Panc1 (cell line): ENCODE data around the gene STAG2.

Experiments
- POLR2AphosphoS5 ChIP-seq: IDR thresholded peaks from 2 replicates; pipeline ENCODE4 v1.6.1; 2012; ENCODE audit warnings: mild to moderate bottlenecking, low read depth, low read length, moderate library complexity
- SIN3A ChIP-seq: IDR thresholded peaks from 2 replicates; pipeline ENCODE4 v1.6.1; 2012; ENCODE audit warnings: low read depth, mild to moderate bottlenecking, low read length, moderate library complexity, borderline replicate concordance; ENCODE audit not compliant: insufficient read depth
- TF ChIP-seq, protein P1 (sequence below): fragments of 450-650 bp; IDR thresholded peaks from 2 replicates; pipeline ENCODE4 v1.5.1; 2017; ENCODE audit warnings: mild to moderate bottlenecking
- TF ChIP-seq, protein P2 (sequence below), 2 experiments: IDR thresholded peaks; 2 replicates each; pipeline ENCODE4 v1.6.1; 2011 to 2012; ENCODE audit warnings: low read depth in 2 of 2, control low read depth in 1 of 2, low read length in 1 of 2, mild to moderate bottlenecking in 1 of 2, moderate library complexity in 1 of 2; ENCODE audit not compliant: insufficient read depth in 1 of 2

DNA sequence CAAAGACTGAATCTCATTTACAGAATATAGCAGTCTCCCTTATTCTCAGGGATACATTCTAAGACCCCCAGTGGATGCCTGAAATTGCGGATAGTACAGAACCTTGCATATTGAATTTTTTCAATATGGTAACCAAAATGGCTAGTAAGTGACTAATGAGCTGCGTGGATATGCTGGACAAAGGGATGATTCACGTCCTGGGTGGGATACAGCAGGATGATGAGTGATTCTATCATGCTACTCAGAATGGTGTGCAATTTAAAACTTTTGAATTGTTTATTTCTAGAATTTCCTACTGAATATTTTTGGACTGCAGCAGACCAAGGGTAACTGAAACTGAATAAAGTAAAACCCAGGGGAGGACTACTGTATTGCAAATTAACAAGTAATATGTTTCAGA, 66.7 kb downstream of the STAG2 start:
- TF ChIP-seq, protein P1, sequence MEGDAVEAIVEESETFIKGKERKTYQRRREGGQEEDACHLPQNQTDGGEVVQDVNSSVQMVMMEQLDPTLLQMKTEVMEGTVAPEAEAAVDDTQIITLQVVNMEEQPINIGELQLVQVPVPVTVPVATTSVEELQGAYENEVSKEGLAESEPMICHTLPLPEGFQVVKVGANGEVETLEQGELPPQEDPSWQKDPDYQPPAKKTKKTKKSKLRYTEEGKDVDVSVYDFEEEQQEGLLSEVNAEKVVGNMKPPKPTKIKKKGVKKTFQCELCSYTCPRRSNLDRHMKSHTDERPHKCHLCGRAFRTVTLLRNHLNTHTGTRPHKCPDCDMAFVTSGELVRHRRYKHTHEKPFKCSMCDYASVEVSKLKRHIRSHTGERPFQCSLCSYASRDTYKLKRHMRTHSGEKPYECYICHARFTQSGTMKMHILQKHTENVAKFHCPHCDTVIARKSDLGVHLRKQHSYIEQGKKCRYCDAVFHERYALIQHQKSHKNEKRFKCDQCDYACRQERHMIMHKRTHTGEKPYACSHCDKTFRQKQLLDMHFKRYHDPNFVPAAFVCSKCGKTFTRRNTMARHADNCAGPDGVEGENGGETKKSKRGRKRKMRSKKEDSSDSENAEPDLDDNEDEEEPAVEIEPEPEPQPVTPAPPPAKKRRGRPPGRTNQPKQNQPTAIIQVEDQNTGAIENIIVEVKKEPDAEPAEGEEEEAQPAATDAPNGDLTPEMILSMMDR, result no peak
- no peak for TF ChIP-seq POLR2AphosphoS5
- no peak for TF ChIP-seq SIN3A
- TF ChIP-seq, protein P2, sequence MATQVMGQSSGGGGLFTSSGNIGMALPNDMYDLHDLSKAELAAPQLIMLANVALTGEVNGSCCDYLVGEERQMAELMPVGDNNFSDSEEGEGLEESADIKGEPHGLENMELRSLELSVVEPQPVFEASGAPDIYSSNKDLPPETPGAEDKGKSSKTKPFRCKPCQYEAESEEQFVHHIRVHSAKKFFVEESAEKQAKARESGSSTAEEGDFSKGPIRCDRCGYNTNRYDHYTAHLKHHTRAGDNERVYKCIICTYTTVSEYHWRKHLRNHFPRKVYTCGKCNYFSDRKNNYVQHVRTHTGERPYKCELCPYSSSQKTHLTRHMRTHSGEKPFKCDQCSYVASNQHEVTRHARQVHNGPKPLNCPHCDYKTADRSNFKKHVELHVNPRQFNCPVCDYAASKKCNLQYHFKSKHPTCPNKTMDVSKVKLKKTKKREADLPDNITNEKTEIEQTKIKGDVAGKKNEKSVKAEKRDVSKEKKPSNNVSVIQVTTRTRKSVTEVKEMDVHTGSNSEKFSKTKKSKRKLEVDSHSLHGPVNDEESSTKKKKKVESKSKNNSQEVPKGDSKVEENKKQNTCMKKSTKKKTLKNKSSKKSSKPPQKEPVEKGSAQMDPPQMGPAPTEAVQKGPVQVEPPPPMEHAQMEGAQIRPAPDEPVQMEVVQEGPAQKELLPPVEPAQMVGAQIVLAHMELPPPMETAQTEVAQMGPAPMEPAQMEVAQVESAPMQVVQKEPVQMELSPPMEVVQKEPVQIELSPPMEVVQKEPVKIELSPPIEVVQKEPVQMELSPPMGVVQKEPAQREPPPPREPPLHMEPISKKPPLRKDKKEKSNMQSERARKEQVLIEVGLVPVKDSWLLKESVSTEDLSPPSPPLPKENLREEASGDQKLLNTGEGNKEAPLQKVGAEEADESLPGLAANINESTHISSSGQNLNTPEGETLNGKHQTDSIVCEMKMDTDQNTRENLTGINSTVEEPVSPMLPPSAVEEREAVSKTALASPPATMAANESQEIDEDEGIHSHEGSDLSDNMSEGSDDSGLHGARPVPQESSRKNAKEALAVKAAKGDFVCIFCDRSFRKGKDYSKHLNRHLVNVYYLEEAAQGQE (IDR thresholded peaks at IDR 0.05; ENCODE audit: insufficient read depth in 1 of 2, low read depth in 2 of 2, low read length in 1 of 2), result no peak
